ENCODE results near the gene IKZF1. TPM values are rescaled to one million over a fixed set of nuclear protein-coding genes. Genes with fewer than 3 reads are reported as not detected.

The IKZF1 gene
- total RNA-seq, 1 experiment from 2014 or later = 0.57 TPM

- no peak for DNase-seq (ENCODE audit: low read depth, low spot score)
- Histone ChIP-seq H3K4me2 (ENCODE audit: low read length) (no peak overlapping the region), H4K20me1 (ENCODE audit: insufficient read depth) (no peaks in the 10 kb centered on the region), H3K9me3 (ENCODE audit: control insufficient read depth in 1 of 2, insufficient read depth in 1 of 2, low read depth in 1 of 2, low read length in 2 of 2) (no peaks in the 10 kb centered on the region), H3K9ac (ENCODE audit: low read length) (no peak overlapping the region), H3K9me2 (ENCODE audit: insufficient read depth) (no peaks in the 10 kb centered on the region), H2AFZ (ENCODE audit: low read depth, low read length, poor library complexity, severe bottlenecking) (no peak overlapping the region), H3K27me3 (ENCODE audit: insufficient read depth, low read length) (0 out of 2 replicates have a peak, but pooled peaks cover 6% of the 10 kb centered on the region), H3K79me2 (ENCODE audit: insufficient read depth, low read length) (no peaks in the 10 kb centered on the region), H3K27ac (ENCODE audit: low read depth, low read length) (no peak overlapping the region), H3K4me3 (replicated peaks in 1 of 2; ENCODE audit: low read depth in 1 of 2, low read length in 2 of 2) (no peak overlapping the region), H3K4me1 (ENCODE audit: control insufficient read depth in 1 of 2, insufficient read depth in 2 of 2, low read length in 2 of 2) (no peaks in the 10 kb centered on the region), H3K36me3 (ENCODE audit: control insufficient read depth in 1 of 2, insufficient read depth in 2 of 2, low read length in 2 of 2) (no peaks in the 10 kb centered on the region)
- ATAC-seq = no peak
- intact Hi-C loops (cut with micrococcal nuclease) = no loop called here
- ChIA-PET RAD21 (ENCODE audit: low non-redundant PET in 1 of 2, low total read pairs in 2 of 2, uncharacterized antibody in 2 of 2, unreplicated experiment in 2 of 2) (no interaction called here), CTCF (no interaction called here), POLR2A (no interaction called here)
- no TSS peak for BruUV-seq (replicated peaks)
- no peak for TF ChIP-seq JUND (IDR thresholded peaks at IDR 0.05)
- TF ChIP-seq EZH2 (IDR thresholded peaks at IDR 0.05) = no peak
- TF ChIP-seq POLR2AphosphoS5 (IDR thresholded peaks at IDR 0.05; ENCODE audit: low read depth, low read length) = no peak
- no peak for TF ChIP-seq CEBPB (IDR thresholded peaks at IDR 0.05; ENCODE audit: low read depth)
- no peak for TF ChIP-seq ATF3 (IDR thresholded peaks at IDR 0.05)
- no peak for TF ChIP-seq RAD21 (IDR thresholded peaks at IDR 0.05; ENCODE audit: low read depth)
- no peak for TF ChIP-seq FOSL1 (IDR thresholded peaks at IDR 0.05; ENCODE audit: low read depth)
- no peak for TF ChIP-seq CBX3 (IDR thresholded peaks at IDR 0.05; ENCODE audit: low read depth)
- no peak for TF ChIP-seq TCF7L2 (IDR thresholded peaks at IDR 0.05; ENCODE audit: borderline replicate concordance, extremely low read depth, insufficient read depth, insufficient read length)
- TF ChIP-seq ZBTB33 (IDR thresholded peaks at IDR 0.05; ENCODE audit: extremely low read depth, insufficient replicate concordance, low read length) = no peak
Observed at GRCh38 chr7:50330254-50330653, 25.7 kb downstream of the IKZF1 start.
